ENCODE data around the gene CNTNAP4. TPM values are rescaled to one million over a fixed set of nuclear protein-coding genes. Genes with fewer than 3 reads are reported as not detected.

CNTNAP4 gene
- polyA plus RNA-seq, 1 of the 3 experiments (the other 2 are of a cell fraction): not detected

DNA sequence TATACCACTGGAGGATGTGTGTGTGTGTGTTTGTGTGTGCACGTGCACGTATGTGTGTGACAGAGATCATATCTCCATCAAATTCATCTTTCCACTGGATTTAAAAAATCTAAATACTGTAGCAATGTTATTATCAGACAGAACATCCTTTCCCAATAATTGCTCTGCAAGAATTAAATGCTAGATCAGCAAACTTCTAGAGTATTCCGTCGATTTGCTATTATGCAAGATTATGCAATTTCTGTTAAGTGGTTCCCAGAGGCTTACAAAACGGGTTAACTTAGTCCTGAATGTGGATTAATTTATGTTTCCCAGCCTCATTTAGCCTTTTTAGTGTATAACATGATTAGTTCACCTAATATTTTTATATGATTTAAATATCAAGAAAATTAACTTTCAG lies 44.5 kb upstream of the CNTNAP4 start:
- Histone ChIP-seq H3K79me2 (ENCODE audit: insufficient read depth) (no peaks in the 10 kb centered on the region), H3K36me3 (replicated peaks in 1 of 2; ENCODE audit: control insufficient read depth in 1 of 2, insufficient read depth in 2 of 2, low read length in 1 of 2) (no peaks in the 10 kb centered on the region), H3K9me3 (no peaks in the 10 kb centered on the region), H3K9me2 (no peaks in the 10 kb centered on the region), H4K20me1 (ENCODE audit: insufficient read depth) (no peaks in the 10 kb centered on the region), H3K9ac (no peak overlapping the region), H3K4me3 (ENCODE audit: low read depth in 2 of 2, low read length in 1 of 2) (no peak overlapping the region), H3K4me2 (no peak overlapping the region), H3K27ac (ENCODE audit: low read depth in 2 of 2, low read length in 1 of 2) (no peak overlapping the region), H2AFZ (ENCODE audit: low read depth) (no peak overlapping the region), H3K27me3 (ENCODE audit: insufficient read depth) (no peaks in the 10 kb centered on the region), H3F3A (replicated peaks; ENCODE audit: insufficient read depth) (no peaks in the 10 kb centered on the region), H3K4me1 (ENCODE audit: control insufficient read depth in 1 of 2, insufficient read depth in 2 of 2, low read depth in 1 of 2, low read length in 1 of 2) (no peaks in the 10 kb centered on the region)
- ChIA-PET CTCF (interaction anchor here (1.3 kb wide), 1 partner anchor 13 kb away, joined by 3 read pairs; no protein-coding TSS in a partner anchor), POLR2A (no interaction called here)
- 32% methylated on average over 5 of the region's 5 CpGs for WGBS (ENCODE audit: low lambda C conversion rate)
- DNase-seq: no peak
- TF ChIP-seq GABPA (IDR thresholded peaks at IDR 0.05; ENCODE audit: low read depth): no peak
- TF ChIP-seq EZH2phosphoT487 (IDR thresholded peaks at IDR 0.05; ENCODE audit: borderline replicate concordance, low read depth): no peak

DNA sequence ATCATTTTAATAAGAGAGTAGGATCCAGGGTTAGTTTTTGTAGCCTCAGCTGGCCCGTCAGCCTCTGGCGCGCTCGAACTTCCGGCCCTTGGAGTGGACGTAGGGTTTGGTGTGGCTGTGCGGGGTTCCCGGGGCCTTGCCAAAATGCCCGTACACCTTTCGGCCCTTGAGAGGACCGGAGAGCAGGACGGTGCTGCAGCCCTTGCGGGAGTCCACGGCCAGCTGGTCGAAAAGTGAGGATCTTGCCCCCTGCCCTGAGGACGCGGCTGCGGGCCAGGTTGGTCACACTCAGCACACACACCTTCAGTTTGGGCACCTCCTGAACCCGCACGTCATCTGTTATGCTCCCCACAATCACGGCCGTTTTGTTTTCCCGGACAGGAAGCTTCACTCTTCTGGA lies 42.2 kb upstream of the CNTNAP4 start:
- Histone ChIP-seq H3K4me3 (ENCODE audit: low read depth in 2 of 2, low read length in 1 of 2) (no peak overlapping the region), H3K4me2 (no peak overlapping the region), H3K27me3 (ENCODE audit: insufficient read depth) (no peaks in the 10 kb centered on the region), H3K9me3 (no peaks in the 10 kb centered on the region), H2AFZ (ENCODE audit: low read depth) (no peak overlapping the region), H3K4me1 (ENCODE audit: control insufficient read depth in 1 of 2, insufficient read depth in 2 of 2, low read depth in 1 of 2, low read length in 1 of 2) (no peaks in the 10 kb centered on the region), H3F3A (replicated peaks; ENCODE audit: insufficient read depth) (no peaks in the 10 kb centered on the region), H3K9ac (no peak overlapping the region), H3K9me2 (no peaks in the 10 kb centered on the region), H3K36me3 (replicated peaks in 1 of 2; ENCODE audit: control insufficient read depth in 1 of 2, insufficient read depth in 2 of 2, low read length in 1 of 2) (no peaks in the 10 kb centered on the region), H3K79me2 (ENCODE audit: insufficient read depth) (no peaks in the 10 kb centered on the region), H3K27ac (ENCODE audit: low read depth in 2 of 2, low read length in 1 of 2) (no peak overlapping the region), H4K20me1 (ENCODE audit: insufficient read depth) (no peaks in the 10 kb centered on the region)
- POLR2A ChIA-PET: no interaction called here
- no peak for DNase-seq
- TF ChIP-seq, protein P1, sequence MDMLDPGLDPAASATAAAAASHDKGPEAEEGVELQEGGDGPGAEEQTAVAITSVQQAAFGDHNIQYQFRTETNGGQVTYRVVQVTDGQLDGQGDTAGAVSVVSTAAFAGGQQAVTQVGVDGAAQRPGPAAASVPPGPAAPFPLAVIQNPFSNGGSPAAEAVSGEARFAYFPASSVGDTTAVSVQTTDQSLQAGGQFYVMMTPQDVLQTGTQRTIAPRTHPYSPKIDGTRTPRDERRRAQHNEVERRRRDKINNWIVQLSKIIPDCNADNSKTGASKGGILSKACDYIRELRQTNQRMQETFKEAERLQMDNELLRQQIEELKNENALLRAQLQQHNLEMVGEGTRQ (IDR thresholded peaks at IDR 0.05; ENCODE audit: borderline replicate concordance, low read depth, low read length): no peak
- TF ChIP-seq, protein P2, sequence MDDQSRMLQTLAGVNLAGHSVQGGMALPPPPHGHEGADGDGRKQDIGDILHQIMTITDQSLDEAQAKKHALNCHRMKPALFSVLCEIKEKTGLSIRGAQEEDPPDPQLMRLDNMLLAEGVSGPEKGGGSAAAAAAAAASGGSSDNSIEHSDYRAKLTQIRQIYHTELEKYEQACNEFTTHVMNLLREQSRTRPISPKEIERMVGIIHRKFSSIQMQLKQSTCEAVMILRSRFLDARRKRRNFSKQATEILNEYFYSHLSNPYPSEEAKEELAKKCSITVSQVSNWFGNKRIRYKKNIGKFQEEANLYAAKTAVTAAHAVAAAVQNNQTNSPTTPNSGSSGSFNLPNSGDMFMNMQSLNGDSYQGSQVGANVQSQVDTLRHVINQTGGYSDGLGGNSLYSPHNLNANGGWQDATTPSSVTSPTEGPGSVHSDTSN (IDR thresholded peaks at IDR 0.05): no peak
- TF ChIP-seq POLR2AphosphoS5 (IDR thresholded peaks at IDR 0.05; ENCODE audit: low read depth, low read length) (no peak), RFX5 (IDR thresholded peaks at IDR 0.05; ENCODE audit: low read length) (no peak), NFIC (IDR thresholded peaks at IDR 0.05; ENCODE audit: borderline replicate concordance) (no peak), ELF1 (IDR thresholded peaks at IDR 0.05) (no peak)
- CTCF ChIA-PET: no interaction called here
- WGBS (ENCODE audit: low lambda C conversion rate): 70% methylated on average over 12 of the region's 23 CpGs

DNA sequence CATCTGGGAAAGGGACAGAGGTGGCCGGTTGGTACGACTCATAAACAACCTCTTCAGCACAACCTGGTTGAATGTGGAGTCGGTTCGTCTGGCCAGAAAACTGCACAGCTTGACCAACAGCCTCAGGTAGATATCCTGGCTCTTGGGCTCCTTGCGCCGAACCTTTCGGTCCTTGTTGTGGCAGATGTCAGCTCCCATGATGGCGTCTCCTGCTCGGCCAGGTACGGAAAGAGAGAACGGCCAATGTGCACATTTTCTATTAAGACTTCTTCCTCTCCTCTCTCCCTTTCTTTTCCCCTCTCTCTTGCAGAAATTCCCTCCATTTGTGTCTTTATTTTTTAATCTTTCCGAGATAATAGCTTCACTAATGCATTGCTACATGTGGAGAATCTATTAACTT lies 41.8 kb upstream of the CNTNAP4 start:
- no peaks in the 10 kb centered on the region for H3K9me2 ChIP-seq
- H2AFZ ChIP-seq (ENCODE audit: low read depth): no peak overlapping the region
- 67% methylated on average over 12 of the region's 12 CpGs for WGBS (ENCODE audit: low lambda C conversion rate)
- TF ChIP-seq RCOR1 (IDR thresholded peaks at IDR 0.05; ENCODE audit: low read length) (no peak), SIN3A (IDR thresholded peaks at IDR 0.05; ENCODE audit: borderline replicate concordance, low read depth, low read length) (no peak), GATA2 (CRISPR knock-in tag; IDR thresholded peaks at IDR 0.05) (no peak), ELF1 (IDR thresholded peaks at IDR 0.05) (no peak), RFX5 (IDR thresholded peaks at IDR 0.05; ENCODE audit: low read length) (no peak), FOSL2 (IDR thresholded peaks at IDR 0.05; ENCODE audit: borderline replicate concordance, low read depth) (no peak), FOXJ3 (CRISPR knock-in tag; IDR thresholded peaks at IDR 0.05) (no peak), TCF12 (IDR thresholded peaks at IDR 0.05) (no peak)
- TF ChIP-seq, protein P2 (IDR thresholded peaks at IDR 0.05): no peak
- no peak overlapping the region for H3K4me2 ChIP-seq
- CTCF ChIA-PET: no interaction called here
- POLR2A ChIA-PET: no interaction called here
- no peaks in the 10 kb centered on the region for H3F3A ChIP-seq (replicated peaks; ENCODE audit: insufficient read depth)
- no peaks in the 10 kb centered on the region for H3K79me2 ChIP-seq (ENCODE audit: insufficient read depth)
- H3K9me3 ChIP-seq: no peaks in the 10 kb centered on the region
- H3K4me1 ChIP-seq (ENCODE audit: control insufficient read depth in 1 of 2, insufficient read depth in 2 of 2, low read depth in 1 of 2, low read length in 1 of 2): no peaks in the 10 kb centered on the region
- no peaks in the 10 kb centered on the region for H4K20me1 ChIP-seq (ENCODE audit: insufficient read depth)
- H3K27ac ChIP-seq (ENCODE audit: low read depth in 2 of 2, low read length in 1 of 2): no peak overlapping the region
- no peak overlapping the region for H3K4me3 ChIP-seq (ENCODE audit: low read depth in 2 of 2, low read length in 1 of 2)
- H3K9ac ChIP-seq: no peak overlapping the region
- no peaks in the 10 kb centered on the region for H3K27me3 ChIP-seq (ENCODE audit: insufficient read depth)
- no peaks in the 10 kb centered on the region for H3K36me3 ChIP-seq (replicated peaks in 1 of 2; ENCODE audit: control insufficient read depth in 1 of 2, insufficient read depth in 2 of 2, low read length in 1 of 2)
- no peak for DNase-seq

Data from SK-N-SH (cell line).